ENCODE data around the gene ERBB2. TPM values are rescaled to one million over a fixed set of nuclear protein-coding genes. Genes with fewer than 3 reads are reported as not detected.

ERBB2 gene
- total and polyA plus RNA-seq, 2 of the 8 experiments (the other 6 are each of a cell fraction or from before 2014, with no cell fraction given) = 183 to 394 TPM

DNA sequence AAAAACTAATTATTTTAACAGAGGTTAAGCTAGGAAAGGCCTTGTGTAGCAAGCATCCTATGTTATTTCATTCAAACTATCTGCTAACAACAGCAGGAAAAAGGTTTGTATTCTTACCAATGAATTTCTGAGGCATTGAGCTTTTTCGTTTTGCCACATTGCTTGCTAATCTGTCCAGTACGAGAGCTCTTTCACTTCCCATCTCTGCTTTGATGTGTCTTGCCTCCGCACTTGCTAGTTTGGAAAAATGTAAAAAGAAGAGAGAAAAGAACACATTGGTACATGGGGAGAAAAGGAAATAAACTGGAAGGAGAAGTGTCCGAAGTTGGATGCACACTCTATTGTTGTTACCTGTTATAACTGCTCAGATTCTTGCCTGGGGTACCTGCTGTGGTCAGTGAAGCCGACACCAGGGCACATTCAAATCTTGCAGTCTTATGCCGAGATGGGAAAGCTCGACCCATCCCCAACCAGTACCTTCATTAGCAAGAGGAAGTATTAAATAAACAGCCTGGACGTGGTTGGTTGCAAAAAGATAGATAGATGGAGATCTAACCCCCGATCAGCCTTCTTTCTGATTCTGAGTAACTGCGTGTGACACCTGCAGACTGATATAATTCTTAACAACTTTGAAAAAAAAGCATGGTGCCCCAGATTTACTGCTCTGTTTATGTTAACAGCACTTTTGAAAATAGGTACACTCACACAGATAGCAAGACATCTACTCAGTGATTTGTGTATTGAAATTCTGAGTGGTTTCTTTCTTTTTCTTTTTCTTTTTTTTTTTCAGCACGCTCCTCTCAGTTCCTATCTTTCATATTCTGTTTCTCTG, 77.9 kb downstream of the ERBB2 start:
- H3K27me3 ChIP-seq (replicated peaks in 1 of 4; ENCODE audit: control insufficient read depth in 3 of 4, extremely low read depth in 1 of 4, insufficient read depth in 3 of 4, low read length in 3 of 4) = no peaks in the 10 kb centered on the region
- no peak overlapping the region for H3K4ac ChIP-seq (replicated peaks; ENCODE audit: insufficient read length, low read depth, low read length)
- no peak overlapping the region for H4K91ac ChIP-seq (replicated peaks; ENCODE audit: insufficient read length, low read length)
- H3K27ac ChIP-seq (ENCODE audit: low read depth, low read length) = no peak overlapping the region
- no peaks in the 10 kb centered on the region for H3K9me3 ChIP-seq (ENCODE audit: insufficient read depth in 2 of 2, low read depth in 1 of 2, low read length in 1 of 2)
- H2BK15ac ChIP-seq (ENCODE audit: low read length) = no peak overlapping the region
- H3K14ac ChIP-seq (ENCODE audit: insufficient read length) = no peak overlapping the region
- WGBS, 2 experiments (ENCODE audit: extremely low coverage in 1 of 2, insufficient coverage in 1 of 2, insufficient read length in 1 of 2, insufficient replicate concordance in 2 of 2, low coverage in 1 of 2, low lambda C conversion rate in 2 of 2, missing lambda C conversion rate in 1 of 2) = 80% methylated on average over 11 of the region's 11 CpGs; no CpG with 5 or more reads in 1 of the 2 experiments
- ChIA-PET POLR2A (ENCODE audit: partially characterized antibody) (no interaction called here), CTCF (ENCODE audit: partially characterized antibody) (interaction anchor here (1.6 kb wide), 1 partner anchor 22 kb away, joined by 5 read pairs; no protein-coding TSS in a partner anchor)
- no peak overlapping the region for H3K4me2 ChIP-seq (ENCODE audit: insufficient read depth in 1 of 2, low read depth in 2 of 2, low read length in 2 of 2)
- no peak for FAIRE-seq
- H4K8ac ChIP-seq (ENCODE audit: extremely low read depth, insufficient read depth, low read length) = no peak overlapping the region
- no peak overlapping the region for H2BK5ac ChIP-seq (ENCODE audit: low read depth, low read length)
- H2AFZ ChIP-seq (ENCODE audit: low read length) = no peak overlapping the region
- DNase-seq (ENCODE audit: low read depth in 1 of 2, low spot score in 2 of 2) = no peak
- H3K23ac ChIP-seq (ENCODE audit: insufficient read length) = no peak overlapping the region
- no peak overlapping the region for H4K5ac ChIP-seq (ENCODE audit: insufficient read length, low read depth, low read length)
- no peaks in the 10 kb centered on the region for H3K79me2 ChIP-seq (ENCODE audit: control insufficient read depth in 1 of 2, insufficient read depth in 2 of 2, low read length in 2 of 2)
- no peak overlapping the region for H2BK12ac ChIP-seq (ENCODE audit: low read depth, low read length)
- H2BK120ac ChIP-seq (replicated peaks; ENCODE audit: low read depth, low read length) = no peak overlapping the region
- no peak overlapping the region for H2AK5ac ChIP-seq (ENCODE audit: low read depth, low read length)
- H3K4me1 ChIP-seq (replicated peaks in 1 of 4; ENCODE audit: control insufficient read depth in 3 of 4, insufficient read depth in 4 of 4, low read length in 3 of 4) = no peaks in the 10 kb centered on the region
- H2BK20ac ChIP-seq (ENCODE audit: low read length) = no peak overlapping the region
- H3K36me3 ChIP-seq (ENCODE audit: control insufficient read depth in 2 of 4, insufficient read depth in 4 of 4, low read length in 3 of 4) = no peaks in the 10 kb centered on the region
- no peak overlapping the region for H3K4me3 ChIP-seq (ENCODE audit: extremely low read depth in 1 of 4, insufficient read depth in 2 of 4, low read depth in 3 of 4, low read length in 4 of 4)
- TF ChIP-seq TBP (IDR thresholded peaks at IDR 0.05; ENCODE audit: low read depth, low read length) (no peak), SRF (IDR thresholded peaks at IDR 0.05; ENCODE audit: low read depth, low read length) (no peak), TCF12 (IDR thresholded peaks at IDR 0.05; ENCODE audit: low read depth, low read length) (no peak), YY1 (IDR thresholded peaks at IDR 0.05; ENCODE audit: low read depth, low read length) (no peak), RNF2 (IDR thresholded peaks at IDR 0.05; ENCODE audit: borderline replicate concordance, low read depth, low read length, missing control alignments, poor library complexity, severe bottlenecking) (no peak), JUN (IDR thresholded peaks at IDR 0.05; ENCODE audit: low read depth, low read length) (no peak), GTF2F1 (IDR thresholded peaks at IDR 0.05; ENCODE audit: borderline replicate concordance, low read depth, low read length) (no peak), SUZ12 (IDR thresholded peaks at IDR 0.05; ENCODE audit: low read length) (no peak)
- no peaks in the 10 kb centered on the region for H4K20me1 ChIP-seq (replicated peaks in 1 of 2; ENCODE audit: control insufficient read depth in 1 of 2, insufficient read depth in 2 of 2, low read length in 2 of 2)
- no peak overlapping the region for H3K9ac ChIP-seq (replicated peaks in 1 of 4; ENCODE audit: extremely low read depth in 1 of 4, low read depth in 3 of 4, low read length in 3 of 4)
- no peak overlapping the region for H3K18ac ChIP-seq (ENCODE audit: extremely low read depth, low read length)
- no peaks in the 10 kb centered on the region; the same call in 1 of the 2 replicates for H3K23me2 ChIP-seq (ENCODE audit: low read depth, low read length)
- H3K56ac ChIP-seq (replicated peaks; ENCODE audit: insufficient read length, low read depth, low read length) = no peak overlapping the region
- H3K79me1 ChIP-seq (ENCODE audit: low read depth, low read length) = no peaks in the 10 kb centered on the region
